ENCODE results near the gene S100A8.
"Not testable (repeated sequence)": the region's sequence is repeated elsewhere in the genome, so short reads cannot be mapped to it uniquely, and the experiment has no call there.

Gene S100A8

GRCh38 chr1:153415850-153416570 lies 25.1 kb upstream of the S100A8 start, which contains the start of gene S100A7A:
TSS of gene S100A7A (plus strand) at chr1:153416520. CDS start at chr1:153418083, 1,563 bp downstream.
- no peak for DNase-seq (ENCODE audit: low read depth)

GRCh38 chr1:153413961-153414360 lies 23.1 kb upstream of the S100A8 start:
- not testable (repeated sequence) for DNase-seq (ENCODE audit: low read depth)

- not testable (repeated sequence) for DNase-seq (ENCODE audit: low read depth)
Measured at GRCh38 chr1:153407274-153407673, 16.4 kb upstream of the S100A8 start.

- DNase-seq (ENCODE audit: low read depth) = not testable (repeated sequence)
Measured at GRCh38 chr1:153405825-153406599, 15.1 kb upstream of the S100A8 start.

GRCh38 chr1:153404768-153405167 lies 13.9 kb upstream of the S100A8 start:
- no peak for DNase-seq (ENCODE audit: low read depth)

GRCh38 chr1:153404086-153404635 lies 13.3 kb upstream of the S100A8 start:
- DNase-seq (ENCODE audit: low read depth) = no peak

GRCh38 chr1:153403421-153404085 lies 12.7 kb upstream of the S100A8 start:
- no peak for DNase-seq (ENCODE audit: low read depth)

GRCh38 chr1:153402226-153402625 lies 11.4 kb upstream of the S100A8 start:
- no peak for DNase-seq (ENCODE audit: low read depth)

GRCh38 chr1:153401461-153401860 lies 10.6 kb upstream of the S100A8 start:
- no peak for DNase-seq (ENCODE audit: low read depth)

GRCh38 chr1:153400244-153400643 lies 9.4 kb upstream of the S100A8 start:
- no peak for DNase-seq (ENCODE audit: low read depth)

GRCh38 chr1:153399401-153400055 lies 8.7 kb upstream of the S100A8 start:
- no peak for DNase-seq (ENCODE audit: low read depth)

- DNase-seq (ENCODE audit: low read depth) = no peak
Measured at GRCh38 chr1:153397924-153398651, 7.2 kb upstream of the S100A8 start.

- DNase-seq (ENCODE audit: low read depth) = no peak
Measured at GRCh38 chr1:153397051-153397923, 6.4 kb upstream of the S100A8 start.

- no peak for DNase-seq (ENCODE audit: low read depth)
Measured at GRCh38 chr1:153396461-153396860, 5.6 kb upstream of the S100A8 start.

- no peak for DNase-seq (ENCODE audit: low read depth)
Measured at GRCh38 chr1:153395776-153396175, 4.9 kb upstream of the S100A8 start.

- no peak for DNase-seq (ENCODE audit: low read depth)
Measured at GRCh38 chr1:153395136-153395685, 4.3 kb upstream of the S100A8 start.

- DNase-seq (ENCODE audit: low read depth) = no peak
Measured at GRCh38 chr1:153394391-153394790, 3.5 kb upstream of the S100A8 start.

GRCh38 chr1:153393926-153394325 lies 3.1 kb upstream of the S100A8 start:
- no peak for DNase-seq (ENCODE audit: low read depth)

GRCh38 chr1:153392822-153393221 lies 1.9 kb upstream of the S100A8 start:
- DNase-seq (ENCODE audit: low read depth) = no peak

GRCh38 chr1:153392258-153392657 lies 1.4 kb upstream of the S100A8 start:
- no peak for DNase-seq (ENCODE audit: low read depth)
